PFSK-1 (cell line): Measurements from ENCODE around the gene NEK2. TPM values are rescaled to one million over a fixed set of nuclear protein-coding genes. Genes with fewer than 3 reads are reported as not detected.

Source experiments
- FOXP2 ChIP-seq: optimal IDR thresholded peaks from 2 replicates; pipeline ENCODE3; 2011; ENCODE audit warnings: borderline replicate concordance, control low read depth, inconsistent platforms; ENCODE audit not compliant: insufficient read depth; ENCODE audit errors: extremely low read length, extremely low read depth
- POLR2AphosphoS5 ChIP-seq: IDR thresholded peaks from 2 replicates; pipeline ENCODE4 v1.6.1; 2012; ENCODE audit warnings: low read depth, mild to moderate bottlenecking, control low read depth, low read length, moderate library complexity
- REST ChIP-seq, 2 experiments: IDR thresholded peaks; 2 replicates each; pipeline versions ENCODE4 v1.6.1 to v1.8.0; 2011 to 2012; ENCODE audit warnings: low read depth in 2 of 2, low read length in 2 of 2, control low read depth in 1 of 2, inconsistent platforms in 1 of 2, mild to moderate bottlenecking in 1 of 2, moderate library complexity in 1 of 2; ENCODE audit not compliant: insufficient read depth in 1 of 2
- SIN3A ChIP-seq: IDR thresholded peaks from 2 replicates; pipeline ENCODE4 v1.6.1; 2012; ENCODE audit warnings: mild to moderate bottlenecking, low read length, moderate library complexity, borderline replicate concordance; ENCODE audit not compliant: insufficient read depth
- TAF1 ChIP-seq: IDR thresholded peaks from 2 replicates; pipeline ENCODE4 v1.6.1; 2012; ENCODE audit warnings: low read length, control low read depth, borderline replicate concordance; ENCODE audit not compliant: insufficient read depth
- polyA plus RNA-seq: library from polyadenylated mRNA; unstranded; fragments of >200 nt; gene quantifications from one replicate; pipeline ENCODE4 v1.2.1, GENCODE V29; 2012; ENCODE audit warnings: low read depth, missing spikeins; ENCODE audit not compliant: insufficient read length

Gene NEK2
- 12.1 TPM for polyA plus RNA-seq

GRCh38 chr1:211675230-211676105 lies at the start of gene NEK2:
Gene NEK2, minus strand, starts transcription at chr1:211675621. Its CDS starts 142 bp downstream, at chr1:211675479.
- peak; percentile 79 for TF ChIP-seq POLR2AphosphoS5
- no peak for TF ChIP-seq REST (IDR thresholded peaks at IDR 0.05; ENCODE audit: insufficient read depth in 1 of 2, low read depth in 2 of 2, low read length in 2 of 2)
- TF ChIP-seq FOXP2 = peak; percentile 15
- TF ChIP-seq SIN3A = peak; percentile 99
- no peak for TF ChIP-seq TAF1

DNA sequence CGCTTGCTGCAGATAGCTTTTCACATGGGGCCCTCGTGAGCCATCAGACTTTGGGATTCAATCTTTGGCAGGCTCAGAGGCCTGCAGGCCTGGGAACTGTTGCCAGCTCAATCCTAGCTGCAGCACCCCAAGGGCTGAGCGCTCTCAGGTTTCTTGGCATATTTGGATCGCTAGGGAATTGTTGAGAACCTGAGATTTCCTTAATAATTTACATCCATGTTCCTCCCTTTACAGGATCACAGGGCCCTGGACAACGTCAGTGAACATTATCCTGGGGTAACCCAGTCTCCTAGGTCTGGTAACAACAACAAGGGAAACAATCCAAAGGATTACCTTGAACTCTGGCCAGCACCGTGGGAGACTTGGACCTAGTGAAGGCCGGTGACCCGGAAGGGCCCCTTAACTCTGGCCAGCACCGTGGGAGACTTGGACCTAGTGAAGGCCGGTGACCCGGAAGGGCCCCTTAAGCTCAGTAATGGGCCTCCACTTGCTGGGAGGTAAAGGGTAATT lies 49.3 kb upstream of the NEK2 start:
- no peak for TF ChIP-seq POLR2AphosphoS5

GRCh38 chr1:211723273-211723672 lies 47.9 kb upstream of the NEK2 start:
- TF ChIP-seq REST (IDR thresholded peaks at IDR 0.05; ENCODE audit: insufficient read depth in 1 of 2, low read depth in 2 of 2, low read length in 2 of 2) (no peak), SIN3A (no peak), FOXP2 (no peak)

DNA sequence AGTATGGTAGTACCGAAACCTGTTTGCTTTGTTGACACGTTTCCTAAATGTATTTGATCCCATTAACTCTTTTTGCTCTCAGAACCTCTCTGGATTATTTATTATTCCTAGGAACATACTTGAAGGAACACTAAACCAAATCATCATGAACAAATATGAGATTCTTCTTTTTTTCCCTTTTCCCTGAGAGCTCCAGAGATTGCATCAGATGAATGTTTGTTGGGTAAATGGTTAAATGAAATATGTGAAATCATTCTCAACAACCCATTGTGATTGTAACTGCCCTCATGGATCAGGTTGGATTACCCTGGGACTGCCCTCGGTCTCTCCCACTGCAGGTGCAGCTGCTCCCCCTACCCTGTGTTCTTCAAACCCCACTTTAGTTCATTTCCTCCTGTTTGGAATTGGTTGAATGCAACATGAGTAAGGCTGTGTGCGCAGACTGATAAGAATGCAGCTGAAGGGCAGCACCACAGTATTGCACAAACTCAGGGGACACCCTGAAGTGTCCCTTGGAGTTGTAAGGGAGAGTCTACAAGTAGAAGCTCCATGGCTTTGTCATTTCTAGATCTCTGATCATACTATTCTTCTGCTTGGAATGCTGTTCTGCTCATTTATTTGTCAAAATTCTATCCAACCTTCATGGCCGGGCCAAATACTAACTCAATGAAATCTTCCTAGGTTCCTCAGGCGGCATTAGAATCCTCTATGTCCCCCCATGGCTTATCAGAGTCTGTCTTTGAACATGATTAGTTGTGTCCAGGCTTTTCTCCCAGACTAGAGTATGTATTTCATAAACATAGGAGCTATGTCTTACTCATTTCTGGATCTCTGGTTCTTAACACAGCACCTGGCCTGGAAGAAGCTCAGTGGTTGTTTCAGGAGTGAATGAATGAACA lies 47.1 kb upstream of the NEK2 start:
- TF ChIP-seq REST (IDR thresholded peaks at IDR 0.05; ENCODE audit: insufficient read depth in 1 of 2, low read depth in 2 of 2, low read length in 2 of 2) (no peak), FOXP2 (no peak), POLR2AphosphoS5 (no peak), TAF1 (no peak), SIN3A (no peak)

- TF ChIP-seq REST (IDR thresholded peaks at IDR 0.05; ENCODE audit: insufficient read depth in 1 of 2, low read depth in 2 of 2, low read length in 2 of 2) (no peak), SIN3A (0 out of 2 replicates have a peak, but pooled peaks have one; percentile 55), POLR2AphosphoS5 (no peak)
Observed at GRCh38 chr1:211715971-211716370, 40.5 kb upstream of the NEK2 start.
